A673 (cell line): ENCODE results near the gene NEDD4L. TPM values are rescaled to one million over a fixed set of nuclear protein-coding genes. Genes with fewer than 3 reads are reported as not detected.

Experiments
- BruUV-seq: library from RNA; stranded (reverse); fragments of 400-500 nt; replicated peaks from 2 replicates; lab custom pipeline; 2021; lab: Mats Ljungman, UMichigan
- CTCF ChIA-PET: fragments of 300-600 bp; sonication (Branson Sonifier 250); formaldehyde crosslinking; loops from one replicate; lab custom pipeline; 2022; ENCODE audit warnings: antibody characterized with exemption; lab: Charles Lee
- POLR2A ChIA-PET: fragments of 300-600 bp; sonication (Branson Sonifier 250); formaldehyde crosslinking; loops from one replicate; lab custom pipeline; 2022; ENCODE audit warnings: antibody characterized with exemption; ENCODE audit not compliant: low non-redundant PET; lab: Charles Lee
- DNase-seq: peaks from one replicate; pipeline ENCODE4 v3.0.0-alpha.2; 2015; ENCODE audit warnings: low spot score
- H3K27ac ChIP-seq: fragments of 200-600 bp; sonication (generic); 2 replicates; pipeline ENCODE4 v1.5.1; 2016; ENCODE audit warnings: mixed run types, low read depth, mild to moderate bottlenecking, mixed read lengths, antibody characterized with exemption, low read length; ENCODE audit not compliant: poor library complexity, severe bottlenecking
- H3K27me3 ChIP-seq: fragments of 200-600 bp; sonication (generic); replicated peaks from 2 replicates; pipeline ENCODE4 v1.6.1; 2017; ENCODE audit warnings: mixed run types, low read depth, mild to moderate bottlenecking, mixed read lengths, antibody characterized with exemption, low read length; ENCODE audit not compliant: insufficient read depth, poor library complexity
- H3K36me3 ChIP-seq: fragments of 200-600 bp; sonication (generic); 2 replicates; pipeline ENCODE4 v1.6.1; 2016; ENCODE audit warnings: mixed run types, mild to moderate bottlenecking, mixed read lengths, antibody characterized with exemption, low read length; ENCODE audit not compliant: insufficient read depth, poor library complexity, severe bottlenecking
- H3K4me1 ChIP-seq: fragments of 200-600 bp; sonication (generic); 2 replicates; pipeline ENCODE4 v1.6.1; 2017; ENCODE audit warnings: mixed run types, mild to moderate bottlenecking, mixed read lengths, antibody characterized with exemption, low read length; ENCODE audit not compliant: insufficient read depth, poor library complexity, severe bottlenecking
- H3K4me3 ChIP-seq: fragments of 200-600 bp; sonication (generic); 2 replicates; pipeline ENCODE4 v1.5.1; 2016; ENCODE audit warnings: low read depth, mixed run types, mild to moderate bottlenecking, mixed read lengths, low read length; ENCODE audit not compliant: poor library complexity, severe bottlenecking
- H3K9me3 ChIP-seq: fragments of 200-600 bp; sonication (generic); 2 replicates; pipeline ENCODE4 v1.6.1; 2016; ENCODE audit warnings: mixed run types, low read depth, mild to moderate bottlenecking, mixed read lengths, antibody characterized with exemption, low read length; ENCODE audit not compliant: poor library complexity, severe bottlenecking
- CTCF ChIP-seq: fragments of 300-800, 200-600 bp; sonication (generic); conservative IDR thresholded peaks from 2 replicates; pipeline ENCODE4 v1.5.1; 2017; ENCODE audit warnings: low read depth, mild to moderate bottlenecking, antibody characterized with exemption, low read length, moderate library complexity, mixed read lengths
- EZH2 ChIP-seq: fragments of 200-600 bp; sonication (generic); IDR thresholded peaks from 2 replicates; pipeline ENCODE4 v1.6.1; 2017; ENCODE audit warnings: borderline replicate concordance, low read depth, mild to moderate bottlenecking, mixed read lengths, antibody characterized with exemption, low read length; ENCODE audit not compliant: poor library complexity, severe bottlenecking
- intact Hi-C: fragments of 100-400 bp; cut with micrococcal nuclease; formaldehyde crosslinking; loops from one replicate; pipeline ENCODE4 v1.10.0; 2022; ENCODE audit not compliant: unreplicated experiment
- total RNA-seq: library from RNA; stranded (reverse); gene quantifications from 2 replicates; pipeline ENCODE4 v1.2.3, GENCODE V29; 2021

NEDD4L gene
- total RNA-seq, 1 experiment from 2014 or later: 15.3 TPM

GRCh38 chr18:58397385-58398132 is 353.5 kb downstream of the NEDD4L start:
- TF ChIP-seq EZH2 (no peak), CTCF (no peak)
- intact Hi-C loops: no loop called here
- Histone ChIP-seq H3K27me3 (no peaks in the 10 kb centered on the region), H3K27ac (no peak overlapping the region), H3K4me1 (peaks cover 9% of the 10 kb centered on the region), H3K4me3 (no peak overlapping the region), H3K36me3 (no peaks in the 10 kb centered on the region), H3K9me3 (no peaks in the 10 kb centered on the region)
- ChIA-PET CTCF (no interaction called here), POLR2A (no interaction called here)
- BruUV-seq: no TSS peak
- no peak for DNase-seq

DNA sequence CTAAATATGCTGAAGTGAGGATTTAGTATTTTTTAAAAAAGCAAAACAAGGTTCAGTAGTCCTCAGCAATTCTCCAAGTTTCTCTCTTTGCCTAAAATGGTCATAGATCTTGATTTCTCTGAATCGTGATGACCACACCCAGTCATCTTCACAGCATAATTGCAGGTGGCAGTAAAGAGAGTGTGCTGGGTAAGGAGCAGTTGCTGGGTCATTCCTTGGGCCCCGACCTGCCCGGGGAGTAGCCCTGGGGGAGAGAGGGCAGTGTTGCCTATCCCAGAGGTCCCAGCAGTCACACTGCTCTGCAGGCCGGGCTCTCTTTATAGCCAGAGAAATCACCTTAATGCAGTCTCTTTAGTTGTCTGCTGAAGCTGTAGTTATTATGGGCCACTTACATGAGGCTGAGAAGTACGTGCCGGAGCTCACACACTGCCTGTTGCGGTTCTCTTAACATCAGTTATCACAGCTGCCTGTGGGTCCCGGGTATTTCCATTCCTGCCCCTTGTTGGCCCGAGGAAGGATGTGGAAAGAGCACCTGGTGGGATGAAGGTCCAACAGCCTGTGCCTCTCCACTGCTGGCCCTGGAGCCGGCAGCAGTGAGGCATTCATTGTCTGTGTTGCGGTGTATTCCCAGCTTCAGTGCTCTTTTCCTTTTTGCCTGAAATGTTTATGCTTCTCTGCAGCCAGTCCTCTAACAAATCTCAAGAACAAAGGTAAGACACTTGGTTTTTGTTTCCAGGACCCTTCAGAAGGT is 354.8 kb downstream of the NEDD4L start:
- Histone ChIP-seq H3K4me1 (peaks cover 9% of the 10 kb centered on the region), H3K27ac (no peak overlapping the region), H3K4me3 (no peak overlapping the region), H3K27me3 (no peaks in the 10 kb centered on the region), H3K36me3 (no peaks in the 10 kb centered on the region), H3K9me3 (no peaks in the 10 kb centered on the region)
- ChIA-PET POLR2A (no interaction called here), CTCF (no interaction called here)
- intact Hi-C loops: no loop called here
- no peak for DNase-seq
- BruUV-seq: no TSS peak
- TF ChIP-seq EZH2 (no peak), CTCF (no peak)

- peaks cover 9% of the 10 kb centered on the region for H3K4me1 ChIP-seq
- no peak overlapping the region for H3K4me3 ChIP-seq
- intact Hi-C loops: no loop called here
- POLR2A ChIA-PET: no interaction called here
- H3K9me3 ChIP-seq: no peaks in the 10 kb centered on the region
- no peaks in the 10 kb centered on the region for H3K27me3 ChIP-seq
- CTCF ChIA-PET: no interaction called here
- BruUV-seq: no TSS peak
- TF ChIP-seq CTCF: no peak; the same call in none of the 2 replicates
- no peak for TF ChIP-seq EZH2
- no peaks in the 10 kb centered on the region for H3K36me3 ChIP-seq
- peak; percentile 7 for DNase-seq
- H3K27ac ChIP-seq: no peak overlapping the region
Measured at GRCh38 chr18:58400331-58400870, 356.4 kb downstream of the NEDD4L start.
